ENCODE results near the gene PAN2.
"Not testable (repeated sequence)": the region's sequence is repeated elsewhere in the genome, so short reads cannot be mapped to it uniquely, and the experiment has no call there.

Gene PAN2, protein sequence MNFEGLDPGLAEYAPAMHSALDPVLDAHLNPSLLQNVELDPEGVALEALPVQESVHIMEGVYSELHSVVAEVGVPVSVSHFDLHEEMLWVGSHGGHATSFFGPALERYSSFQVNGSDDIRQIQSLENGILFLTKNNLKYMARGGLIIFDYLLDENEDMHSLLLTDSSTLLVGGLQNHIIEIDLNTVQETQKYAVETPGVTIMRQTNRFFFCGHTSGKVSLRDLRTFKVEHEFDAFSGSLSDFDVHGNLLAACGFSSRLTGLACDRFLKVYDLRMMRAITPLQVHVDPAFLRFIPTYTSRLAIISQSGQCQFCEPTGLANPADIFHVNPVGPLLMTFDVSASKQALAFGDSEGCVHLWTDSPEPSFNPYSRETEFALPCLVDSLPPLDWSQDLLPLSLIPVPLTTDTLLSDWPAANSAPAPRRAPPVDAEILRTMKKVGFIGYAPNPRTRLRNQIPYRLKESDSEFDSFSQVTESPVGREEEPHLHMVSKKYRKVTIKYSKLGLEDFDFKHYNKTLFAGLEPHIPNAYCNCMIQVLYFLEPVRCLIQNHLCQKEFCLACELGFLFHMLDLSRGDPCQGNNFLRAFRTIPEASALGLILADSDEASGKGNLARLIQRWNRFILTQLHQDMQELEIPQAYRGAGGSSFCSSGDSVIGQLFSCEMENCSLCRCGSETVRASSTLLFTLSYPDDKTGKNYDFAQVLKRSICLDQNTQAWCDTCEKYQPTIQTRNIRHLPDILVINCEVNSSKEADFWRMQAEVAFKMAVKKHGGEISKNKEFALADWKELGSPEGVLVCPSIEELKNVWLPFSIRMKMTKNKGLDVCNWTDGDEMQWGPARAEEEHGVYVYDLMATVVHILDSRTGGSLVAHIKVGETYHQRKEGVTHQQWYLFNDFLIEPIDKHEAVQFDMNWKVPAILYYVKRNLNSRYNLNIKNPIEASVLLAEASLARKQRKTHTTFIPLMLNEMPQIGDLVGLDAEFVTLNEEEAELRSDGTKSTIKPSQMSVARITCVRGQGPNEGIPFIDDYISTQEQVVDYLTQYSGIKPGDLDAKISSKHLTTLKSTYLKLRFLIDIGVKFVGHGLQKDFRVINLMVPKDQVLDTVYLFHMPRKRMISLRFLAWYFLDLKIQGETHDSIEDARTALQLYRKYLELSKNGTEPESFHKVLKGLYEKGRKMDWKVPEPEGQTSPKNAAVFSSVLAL

GRCh38 chr12:56333679-56334489, at the start of gene PAN2:
Gene PAN2 (minus strand): TSS chr12:56334000. CDS start chr12:56333094, 906 bp downstream.
- DNase-seq, result peak; percentile 96 to 97

DNA sequence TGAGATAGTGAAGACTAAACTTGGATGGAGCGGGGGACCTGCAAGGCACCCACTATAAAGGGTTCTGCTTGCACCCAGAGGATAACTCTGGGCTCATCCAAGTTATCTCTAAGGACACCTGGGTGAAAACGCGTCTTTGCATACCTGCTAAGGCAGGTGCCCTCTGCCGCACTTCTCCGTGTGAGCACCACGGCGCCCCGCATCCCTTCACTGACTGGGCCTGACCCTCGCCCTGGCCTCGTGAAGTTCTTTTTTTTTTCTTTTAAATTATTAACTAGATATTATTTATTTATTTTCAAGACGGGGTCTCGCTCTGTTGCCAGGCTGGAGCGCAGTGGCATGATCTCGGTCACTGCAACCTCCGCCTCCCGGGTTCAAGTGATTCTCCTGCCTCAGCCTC, 48.8 kb upstream of the PAN2 start:
- no peak for DNase-seq

GRCh38 chr12:56377989-56378316, 44.2 kb upstream of the PAN2 start:
- DNase-seq, result no peak

DNA sequence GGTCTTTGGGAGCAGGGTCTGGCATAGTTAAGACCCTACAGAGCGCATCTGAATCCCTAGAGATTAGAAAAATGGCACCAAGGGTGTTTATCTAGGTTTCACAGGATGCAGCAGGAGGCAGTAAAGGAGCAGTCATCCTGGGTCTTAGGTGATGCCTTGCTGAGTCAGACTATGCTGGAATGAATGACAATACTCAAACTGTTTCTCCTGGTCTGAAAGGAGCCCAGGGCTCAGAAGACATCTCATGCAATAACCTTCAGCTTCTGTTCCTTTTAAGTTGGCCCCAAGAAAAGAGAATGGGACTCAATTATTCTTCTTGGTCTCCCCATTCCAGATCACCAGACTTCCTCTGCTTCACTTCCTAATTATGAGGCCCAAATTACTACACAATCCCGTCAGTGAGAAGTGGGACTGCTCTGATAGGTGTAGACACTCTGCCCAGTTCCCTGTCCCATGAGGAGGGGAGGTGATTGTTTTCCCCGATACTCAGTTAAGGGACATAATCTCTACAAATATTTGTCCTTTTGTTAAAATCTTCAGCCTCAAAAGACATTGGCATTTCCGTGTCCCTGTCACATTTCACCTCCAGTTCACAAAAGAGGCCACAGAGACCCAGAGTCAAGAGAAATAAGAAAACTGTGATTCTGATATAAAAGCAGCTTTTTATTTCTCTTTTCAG, 43.6 kb upstream of the PAN2 start:
- no peak for DNase-seq

DNA sequence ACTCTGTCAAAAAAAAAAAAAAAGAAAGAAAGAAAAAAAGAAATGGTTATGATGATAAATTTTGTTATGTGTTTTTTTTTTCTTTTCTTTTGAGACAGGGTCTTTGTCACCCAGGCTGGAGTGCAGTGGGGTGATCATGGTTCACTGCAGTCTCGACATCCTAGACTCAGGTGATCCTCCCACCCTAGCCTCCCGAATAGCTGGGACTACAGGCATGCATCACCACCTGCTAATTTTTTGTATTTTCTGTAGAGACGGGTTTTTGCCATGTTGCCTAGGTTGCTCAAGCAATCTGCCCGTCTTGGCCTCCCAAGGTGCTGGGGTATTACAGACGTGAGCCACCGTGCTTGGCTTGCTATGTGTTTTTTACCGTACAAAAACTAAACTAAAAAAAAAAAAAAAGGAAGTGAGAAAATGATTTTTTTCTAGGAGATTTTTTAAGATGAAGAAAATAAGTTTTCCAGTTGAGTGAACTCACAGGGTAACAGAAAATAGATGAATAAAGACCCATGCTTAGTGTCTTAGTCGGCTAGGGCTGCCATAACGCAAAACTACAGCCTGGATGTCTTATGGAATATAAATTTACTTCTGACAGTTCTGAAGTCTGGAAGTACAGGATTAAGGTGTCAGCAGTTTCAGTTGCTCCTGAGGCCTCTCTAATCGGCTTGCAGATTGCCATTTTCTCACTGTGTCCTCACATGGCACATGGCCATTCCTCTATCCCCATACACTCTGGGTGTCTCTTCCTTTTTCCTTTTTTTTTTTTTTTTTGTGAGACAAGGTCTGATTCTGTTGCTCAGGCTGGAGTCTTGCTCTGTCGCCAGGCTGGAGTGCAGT, 42.0 kb upstream of the PAN2 start:
- DNase-seq, result peak in 1 of 2 donors; percentile 57

DNA sequence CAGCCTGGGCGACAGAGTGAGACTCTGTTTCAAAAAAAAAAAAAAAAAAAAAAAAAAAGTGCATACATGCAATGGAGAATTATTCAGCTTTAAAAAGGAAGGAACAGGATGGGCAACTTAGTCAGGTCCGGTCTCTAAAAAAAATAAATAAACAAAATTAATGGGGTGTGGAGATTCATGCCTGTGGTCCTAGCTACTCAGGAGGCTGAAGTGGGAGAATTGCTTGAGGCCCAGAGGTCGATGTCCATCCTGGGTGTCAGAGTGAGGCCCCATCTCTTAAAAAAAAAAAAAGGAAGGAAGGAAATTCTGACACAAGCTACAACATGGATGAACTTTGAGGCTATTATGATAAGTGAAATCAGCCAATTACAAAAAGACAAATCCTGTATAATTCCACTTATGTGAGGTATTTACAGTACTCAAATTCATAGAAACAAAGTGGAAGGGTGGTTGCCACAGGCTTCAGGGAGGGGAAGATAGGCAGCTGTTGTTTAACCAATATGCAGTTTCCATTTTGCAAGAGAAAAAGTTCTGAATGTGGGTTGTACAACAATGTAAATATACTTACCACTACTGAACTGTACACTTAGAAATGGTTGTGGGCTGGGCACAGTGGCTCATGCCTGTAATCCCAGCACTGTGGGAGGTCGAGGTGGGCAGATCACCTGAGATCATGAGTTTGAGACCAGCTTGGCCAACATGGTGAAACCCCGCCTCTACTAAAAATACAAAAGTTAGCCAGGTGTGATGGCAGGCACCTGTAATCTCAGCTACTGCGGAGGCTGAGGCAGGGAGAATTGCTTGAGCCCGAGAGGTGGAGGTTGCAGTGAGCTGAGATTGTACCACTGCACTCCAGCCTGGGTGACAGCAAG, 41.2 kb upstream of the PAN2 start:
- no peak for DNase-seq

DNA sequence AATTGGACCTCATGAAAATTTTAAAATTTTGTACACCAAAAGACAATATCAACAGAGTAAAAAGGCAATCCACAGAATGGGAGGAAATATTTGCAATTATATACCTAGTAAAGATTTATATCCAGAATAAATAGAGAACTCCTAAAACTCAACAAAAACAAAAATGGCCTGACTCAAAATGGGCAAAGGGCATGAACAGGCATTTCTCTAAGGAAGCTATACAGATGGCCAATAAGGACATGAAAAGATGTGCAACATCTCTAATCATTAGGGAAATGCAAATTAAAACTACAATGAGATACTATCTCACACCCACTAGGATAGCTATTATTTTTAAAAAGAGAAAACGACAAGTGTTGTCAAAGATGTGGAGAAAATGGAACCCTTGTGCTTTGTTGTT, 39.7 kb upstream of the PAN2 start:
- no peak for DNase-seq

GRCh38 chr12:56366948-56367347, 33.1 kb upstream of the PAN2 start:
- no peak for DNase-seq

DNA sequence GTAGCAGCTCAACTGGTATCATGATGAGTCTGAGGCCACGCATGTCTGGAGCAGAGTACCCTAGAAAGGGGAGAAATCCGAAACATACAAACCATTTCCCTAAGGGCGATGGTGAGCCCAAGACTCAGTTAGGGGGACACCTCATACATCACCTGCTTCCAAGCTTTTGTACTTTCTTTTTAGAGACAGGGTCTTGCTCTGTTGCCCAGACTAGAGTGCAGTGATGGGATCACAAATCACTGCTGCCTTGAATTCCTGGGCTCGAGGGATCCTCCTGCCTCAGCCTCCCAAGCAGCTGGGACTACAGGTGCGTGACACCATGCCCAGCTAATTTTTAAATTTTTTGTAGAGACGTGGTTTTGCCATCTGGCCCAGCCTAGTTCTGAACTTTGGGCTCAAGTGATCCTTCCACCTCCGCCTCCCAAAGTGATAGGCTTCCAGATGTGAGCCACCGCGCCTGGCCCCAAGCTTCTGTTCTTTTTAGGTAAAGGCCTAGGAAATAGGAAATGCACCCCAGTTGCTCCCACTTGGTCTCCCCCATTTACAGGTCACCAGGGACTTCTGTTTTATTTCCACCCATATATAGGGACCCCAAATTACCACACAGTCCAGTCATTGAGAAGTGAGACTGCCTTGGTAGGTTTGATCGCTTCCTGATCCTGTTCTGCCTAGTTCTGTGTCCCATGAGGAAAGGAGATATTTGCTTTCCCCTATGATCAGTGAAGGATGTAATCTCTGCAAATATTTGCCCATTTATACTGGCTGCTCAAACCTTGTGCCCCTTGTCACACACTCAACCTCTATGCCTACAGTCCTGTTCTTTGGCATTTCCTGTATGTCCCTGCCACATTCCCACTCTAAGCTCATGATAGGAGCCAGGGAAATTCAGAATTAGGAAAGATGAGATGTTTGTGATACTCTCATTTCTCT, 28.6 kb upstream of the PAN2 start, which contains the start of gene APOF:
Gene APOF, minus strand, starts transcription at position 728 of the 930 bp plus-strand sequence. Its CDS starts 112 bp downstream, at position 616.
- DNase-seq, result no peak

DNA sequence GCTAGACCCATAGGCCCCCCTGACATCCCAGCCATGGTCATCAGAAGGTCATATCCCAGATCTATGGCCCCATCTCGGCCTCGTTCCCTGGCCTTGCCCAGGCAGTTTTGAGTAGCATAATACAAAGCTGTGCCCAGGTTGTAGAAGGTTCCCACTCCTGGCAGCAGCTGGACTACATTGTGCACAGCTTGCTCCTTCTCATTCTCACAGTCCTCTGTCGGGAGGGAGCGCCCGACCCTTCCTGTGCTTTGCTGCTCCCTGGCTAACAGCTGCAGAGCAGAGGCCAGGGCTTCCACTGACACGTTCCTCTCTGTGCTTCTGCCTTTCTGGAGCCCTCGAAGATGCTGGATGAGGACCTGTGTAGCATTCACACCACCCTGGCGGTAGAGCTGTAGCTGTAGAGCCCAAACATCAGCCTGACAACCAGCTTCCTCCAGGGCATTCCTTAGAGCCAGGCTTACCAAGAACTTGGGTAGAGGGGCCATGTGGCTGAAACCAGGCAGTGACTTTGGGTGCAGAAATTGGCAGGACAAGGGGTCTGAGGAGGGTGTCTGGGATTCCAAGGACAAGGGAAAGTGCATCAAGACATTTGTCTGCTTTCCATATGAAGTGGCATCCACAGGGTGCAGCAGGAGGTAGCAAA, 27.8 kb upstream of the PAN2 start:
- no peak for DNase-seq

DNA sequence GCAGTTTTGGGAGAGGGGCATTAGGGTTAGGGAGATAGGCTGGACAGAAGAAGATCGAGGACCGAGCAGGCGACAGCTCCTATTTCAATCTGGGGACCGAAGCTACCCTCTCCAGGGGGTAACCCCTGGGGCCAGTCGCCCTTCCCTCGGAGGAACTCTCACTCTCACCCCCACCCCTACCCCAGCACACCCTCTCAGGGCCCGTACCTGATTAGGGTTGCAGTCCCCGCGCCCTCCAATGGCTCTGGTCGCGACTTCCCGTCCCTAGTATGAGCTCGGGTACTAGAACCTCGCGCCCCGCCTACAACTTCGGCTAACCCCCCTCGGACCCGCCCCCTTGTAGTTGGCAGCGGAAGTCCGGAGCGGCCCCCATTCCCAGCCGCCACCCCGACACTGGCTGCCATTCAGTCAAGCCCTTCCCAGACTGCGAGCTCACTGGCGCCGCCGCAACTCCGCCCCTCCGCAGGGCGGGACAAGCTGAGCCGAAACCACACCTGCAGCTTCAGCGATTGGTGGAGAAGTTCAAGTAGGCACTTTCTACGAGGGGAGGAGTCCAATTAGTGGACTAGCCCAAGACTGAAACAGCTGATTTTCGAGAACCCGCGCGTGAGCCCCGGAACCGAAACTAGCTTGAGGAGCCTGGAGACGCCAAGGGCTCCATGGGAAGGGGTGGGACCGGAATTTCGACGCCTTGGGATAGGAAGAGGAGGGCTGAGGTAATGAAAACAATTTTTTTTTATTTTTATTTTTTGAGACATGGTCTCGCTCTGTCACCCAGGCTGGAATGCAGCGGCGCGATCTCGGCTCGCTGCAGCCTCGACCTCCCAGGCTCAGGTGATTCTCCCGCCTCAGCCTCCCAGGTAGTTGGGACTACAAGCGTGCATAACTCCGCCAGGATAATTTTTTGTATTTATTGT, 26.3 kb upstream of the PAN2 start, which contains the start of gene STAT2:
Gene STAT2, minus strand, starts transcription at position 257 of the 917 bp plus-strand sequence. CDS start 3,536 bp downstream, outside the sequence.
- DNase-seq, result peak; percentile 100

DNA sequence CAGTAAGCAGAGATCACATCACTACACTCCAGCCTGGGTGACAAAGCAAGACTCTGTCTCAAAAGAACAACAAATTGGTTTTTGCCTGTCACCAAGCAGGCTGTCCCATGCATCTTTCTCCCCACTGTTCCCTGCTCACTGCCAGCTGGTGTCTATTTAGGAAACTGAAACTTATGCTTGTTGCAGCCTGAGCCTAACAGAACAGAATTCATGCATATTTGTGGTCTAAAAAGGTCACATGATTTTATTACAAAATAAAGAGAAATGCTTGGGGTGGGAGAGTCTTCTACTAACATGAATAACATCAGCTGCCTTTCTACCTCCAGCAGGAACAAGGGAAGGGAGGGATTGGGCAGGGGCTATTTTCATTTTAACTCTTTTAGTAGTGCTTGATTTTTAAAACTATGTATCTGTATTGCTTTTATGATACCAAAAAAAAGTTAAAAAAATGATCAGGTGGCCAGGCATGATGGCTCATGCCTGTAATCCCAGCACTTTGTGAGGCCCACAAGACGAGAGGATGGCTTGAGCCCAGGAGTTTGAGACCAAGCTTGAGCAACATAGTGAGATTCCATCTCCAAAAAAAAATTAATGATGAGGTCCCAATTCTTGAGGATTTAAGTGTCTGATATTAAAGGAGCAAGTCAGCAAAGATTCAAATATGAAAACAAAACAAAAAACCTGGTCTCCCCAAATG, 25.2 kb upstream of the PAN2 start:
- DNase-seq, result peak; percentile 54 to 67

GRCh38 chr12:56351325-56351724, 17.5 kb upstream of the PAN2 start:
- no peak for DNase-seq

DNA sequence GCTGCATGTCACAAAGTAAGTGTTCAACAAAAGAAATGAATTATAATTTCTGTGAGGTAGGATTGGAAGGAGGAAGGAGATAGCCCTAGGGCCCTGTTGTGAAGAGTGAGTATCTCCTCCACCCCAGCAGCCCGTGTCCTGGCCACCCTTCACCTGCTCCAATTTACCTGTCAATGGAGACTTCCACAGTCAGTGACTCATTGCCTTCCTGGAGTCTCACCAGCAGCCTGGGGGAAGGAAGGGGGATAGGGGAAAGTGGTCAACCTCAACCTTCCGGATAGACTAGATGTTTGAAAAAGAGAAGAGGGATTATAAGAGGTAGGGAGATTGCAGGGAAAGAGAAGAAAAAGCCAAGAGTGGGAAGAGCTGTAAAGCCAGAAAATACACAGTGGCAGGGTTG, 16.9 kb upstream of the PAN2 start:
- no peak for DNase-seq

DNA sequence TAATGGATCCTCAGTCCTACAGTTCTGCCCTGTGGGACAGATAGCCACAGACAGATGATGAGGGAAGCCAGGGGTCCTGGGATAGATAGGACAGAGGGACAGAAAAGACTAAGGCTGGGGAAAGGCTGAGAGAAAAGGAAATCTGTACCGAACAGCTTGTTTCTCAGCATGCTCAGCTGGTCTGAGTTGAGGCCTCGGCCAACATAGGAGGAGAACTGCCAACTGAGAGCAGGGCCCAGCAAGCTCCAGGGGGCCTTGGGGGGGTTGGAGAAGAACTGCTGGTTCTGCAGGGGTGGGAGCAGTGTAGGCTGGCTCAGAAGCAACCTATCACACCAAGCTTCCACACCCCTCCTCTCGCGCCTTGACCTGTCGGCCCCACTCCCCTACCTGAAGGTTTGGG, 15.0 kb upstream of the PAN2 start:
- no peak for DNase-seq

DNA sequence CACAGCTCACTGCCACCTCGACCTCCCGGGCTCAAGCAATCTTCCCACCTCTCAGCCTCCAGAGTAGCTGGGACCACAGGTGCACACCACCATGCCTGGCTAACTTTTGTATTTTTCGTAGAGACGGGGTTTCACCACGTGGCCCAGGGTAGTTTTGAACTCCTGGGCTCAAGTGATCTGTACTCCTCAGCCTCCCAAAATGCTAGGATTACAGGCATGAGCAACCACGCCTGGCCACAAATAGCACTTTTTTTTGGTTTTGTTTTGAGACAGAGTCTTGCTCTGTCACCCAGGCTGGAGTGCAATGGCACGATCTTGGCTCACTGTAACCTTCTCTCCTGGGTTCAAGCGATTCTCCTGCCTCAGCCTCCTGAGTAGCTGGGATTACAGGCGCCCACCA, 13.5 kb upstream of the PAN2 start:
- not testable (repeated sequence) for DNase-seq

Measured in CD4-positive, alpha-beta T cell treated with Interferon alpha-2 for 1 hour (primary cell).